ENCODE data around the gene CCDC7. TPM values are rescaled to one million over a fixed set of nuclear protein-coding genes. Genes with fewer than 3 reads are reported as not detected.
A peak's percentile ranks its signal among the peaks of the same experiment; 100 is the strongest.
"Not testable (repeated sequence)": the region's sequence is repeated elsewhere in the genome, so short reads cannot be mapped to it uniquely, and the experiment has no call there.

Gene CCDC7
- total RNA-seq, 1 experiment from 2014 or later, result 1.9 TPM

DNA sequence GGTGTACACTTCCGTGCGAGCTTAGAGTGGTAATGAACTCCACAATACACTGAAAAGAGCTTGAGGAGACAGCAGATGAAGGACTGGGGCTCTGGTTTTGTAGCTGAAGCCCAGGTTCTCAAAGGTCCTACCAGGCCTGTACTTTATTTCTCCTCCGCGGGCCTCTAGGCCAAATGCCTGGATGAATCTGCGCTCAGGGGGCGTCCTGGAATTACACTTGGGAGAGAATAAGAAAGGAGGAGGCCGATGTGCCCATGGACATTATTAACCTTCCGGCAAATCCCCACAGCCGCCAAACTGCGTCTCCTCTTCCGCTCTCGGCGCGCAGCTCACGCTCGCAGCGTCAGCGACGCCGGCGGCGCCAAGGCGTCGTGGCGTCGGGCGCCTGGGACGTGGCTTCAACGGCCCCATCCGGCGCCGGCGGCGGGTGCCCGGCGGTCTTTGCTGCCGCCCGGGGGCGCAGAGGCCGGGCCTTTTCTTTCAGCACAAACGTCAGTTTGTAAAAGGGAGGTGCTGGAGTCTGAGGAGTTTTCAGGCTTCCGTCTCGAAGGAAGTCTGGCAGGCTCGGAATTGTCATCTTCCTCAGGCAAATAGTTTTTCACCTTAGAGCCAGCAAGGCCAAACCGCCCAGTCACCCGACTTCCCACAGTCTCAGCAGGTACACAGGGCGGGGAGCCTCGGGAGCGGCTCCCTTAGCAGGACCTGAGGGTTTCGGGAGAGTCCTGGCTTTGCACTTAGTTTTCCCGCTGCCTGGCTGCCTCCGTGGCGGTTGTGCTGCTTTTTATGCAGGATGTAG is at the start of gene CCDC7 (continued):
- no peak for TF ChIP-seq AFF4 (CRISPR knock-in tag; IDR thresholded peaks at IDR 0.05; ENCODE audit: borderline replicate concordance)
- TF ChIP-seq CREM (CRISPR knock-in tag; IDR thresholded peaks at IDR 0.05), result 0 out of 2 replicates have a peak, but pooled peaks have one; percentile 53
- TF ChIP-seq, protein P1, sequence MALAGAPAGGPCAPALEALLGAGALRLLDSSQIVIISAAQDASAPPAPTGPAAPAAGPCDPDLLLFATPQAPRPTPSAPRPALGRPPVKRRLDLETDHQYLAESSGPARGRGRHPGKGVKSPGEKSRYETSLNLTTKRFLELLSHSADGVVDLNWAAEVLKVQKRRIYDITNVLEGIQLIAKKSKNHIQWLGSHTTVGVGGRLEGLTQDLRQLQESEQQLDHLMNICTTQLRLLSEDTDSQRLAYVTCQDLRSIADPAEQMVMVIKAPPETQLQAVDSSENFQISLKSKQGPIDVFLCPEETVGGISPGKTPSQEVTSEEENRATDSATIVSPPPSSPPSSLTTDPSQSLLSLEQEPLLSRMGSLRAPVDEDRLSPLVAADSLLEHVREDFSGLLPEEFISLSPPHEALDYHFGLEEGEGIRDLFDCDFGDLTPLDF (CRISPR knock-in tag; IDR thresholded peaks at IDR 0.05), result no peak
- TF ChIP-seq ZNF423 (CRISPR knock-in tag; IDR thresholded peaks at IDR 0.05), result peak; percentile 62
- no peak for TF ChIP-seq USF2 (CRISPR knock-in tag; IDR thresholded peaks at IDR 0.05)
- TF ChIP-seq, protein P2, sequence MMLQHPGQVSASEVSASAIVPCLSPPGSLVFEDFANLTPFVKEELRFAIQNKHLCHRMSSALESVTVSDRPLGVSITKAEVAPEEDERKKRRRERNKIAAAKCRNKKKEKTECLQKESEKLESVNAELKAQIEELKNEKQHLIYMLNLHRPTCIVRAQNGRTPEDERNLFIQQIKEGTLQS (CRISPR knock-in tag; conservative IDR thresholded peaks at IDR 0.05), result no peak
- no peak for TF ChIP-seq TEAD1 (CRISPR knock-in tag; IDR thresholded peaks at IDR 0.05)
- no peak for TF ChIP-seq GTF2I (CRISPR knock-in tag; conservative IDR thresholded peaks at IDR 0.05)
- no peak for TF ChIP-seq TEAD4 (CRISPR knock-in tag; IDR thresholded peaks at IDR 0.05)

DNA sequence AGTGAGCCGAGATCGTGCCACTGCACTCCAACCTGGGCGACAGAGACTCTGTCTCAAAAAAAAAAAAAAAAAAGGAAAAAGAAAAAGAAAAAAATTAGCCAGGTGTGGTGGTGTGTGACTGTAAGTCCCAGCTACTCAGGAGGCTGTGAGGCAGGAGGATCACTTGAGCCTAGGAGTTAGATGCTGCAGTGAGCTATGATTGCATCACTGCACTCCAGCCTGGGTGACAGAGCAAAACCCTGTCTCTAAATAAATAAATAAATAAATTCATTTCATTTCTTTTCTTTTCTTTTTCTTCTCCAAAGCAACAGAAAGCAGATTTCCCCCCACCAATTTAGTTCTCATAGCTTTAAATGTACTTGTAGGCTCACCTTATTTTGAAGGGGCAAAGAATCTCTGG is 48.8 kb upstream of the CCDC7 start:
- not testable (repeated sequence) for H3K27me3 Mint-ChIP-seq (ENCODE audit: low read depth); H3K9me3 Mint-ChIP-seq

DNA sequence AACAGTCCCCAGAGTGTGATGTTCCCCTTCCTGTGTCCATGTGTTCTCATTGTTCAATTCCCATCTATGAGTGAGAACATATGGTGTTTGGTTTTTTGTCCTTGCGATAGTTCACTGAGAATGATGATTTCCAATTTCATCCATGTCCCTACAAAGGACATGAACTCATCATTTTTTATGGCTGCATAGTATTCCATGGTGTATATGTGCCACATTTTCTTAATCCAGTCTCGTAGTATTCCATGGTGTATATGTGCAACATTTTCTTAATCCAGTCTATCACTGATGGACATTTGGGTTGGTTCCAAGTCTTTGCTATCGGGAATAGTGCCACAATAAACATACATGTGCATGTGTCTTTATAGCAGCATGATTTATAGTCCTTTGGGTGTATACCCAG is 46.2 kb upstream of the CCDC7 start:
- H3K36me3 Mint-ChIP-seq; ATAC-seq; H3K27ac Mint-ChIP-seq; DNase-seq (ENCODE audit: low spot score); H3K4me1 Mint-ChIP-seq; CTCF ChIA-PET; H3K9me3 Mint-ChIP-seq; H3K4me3 Mint-ChIP-seq; POLR2A ChIA-PET; H3K27me3 Mint-ChIP-seq (ENCODE audit: low read depth): not testable (repeated sequence)

More for the DNA sequence above, 48.8 kb upstream of the CCDC7 start:
- POLR2A ChIA-PET; H3K4me1 Mint-ChIP-seq; DNase-seq (ENCODE audit: low spot score); H3K27ac Mint-ChIP-seq; ATAC-seq; H3K4me3 Mint-ChIP-seq; H3K36me3 Mint-ChIP-seq: not testable (repeated sequence)
- CTCF ChIA-PET, result interaction anchor here (0.6 kb wide), 1 partner anchor 134 kb away, joined by 3 read pairs; no protein-coding TSS in a partner anchor

- H3K27me3 Mint-ChIP-seq (ENCODE audit: low read depth), result 0 out of 2 replicates have a peak, but pooled peaks cover 2% of the 10 kb centered on the region
- POLR2A ChIA-PET, result no interaction called here
- CTCF ChIA-PET, result no interaction called here
Measured at GRCh38 chr10:32400961-32401360, 45.0 kb upstream of the CCDC7 start.

More at GRCh38 chr10:32400961-32401360, 45.0 kb upstream of the CCDC7 start:
- H3K4me1 Mint-ChIP-seq, result no peaks in the 10 kb centered on the region
- DNase-seq (ENCODE audit: low spot score) (no peak), ATAC-seq (no peak)
- H3K27ac Mint-ChIP-seq, result no peak overlapping the region
- H3K9me3 Mint-ChIP-seq, result no peaks in the 10 kb centered on the region; the same call in 1 of the 2 replicates
- no peak overlapping the region for H3K4me3 Mint-ChIP-seq
- H3K36me3 Mint-ChIP-seq, result no peaks in the 10 kb centered on the region
- no peak for TF ChIP-seq ZNF416 (CRISPR knock-in tag; IDR thresholded peaks at IDR 0.05)
- TF ChIP-seq, protein P3, sequence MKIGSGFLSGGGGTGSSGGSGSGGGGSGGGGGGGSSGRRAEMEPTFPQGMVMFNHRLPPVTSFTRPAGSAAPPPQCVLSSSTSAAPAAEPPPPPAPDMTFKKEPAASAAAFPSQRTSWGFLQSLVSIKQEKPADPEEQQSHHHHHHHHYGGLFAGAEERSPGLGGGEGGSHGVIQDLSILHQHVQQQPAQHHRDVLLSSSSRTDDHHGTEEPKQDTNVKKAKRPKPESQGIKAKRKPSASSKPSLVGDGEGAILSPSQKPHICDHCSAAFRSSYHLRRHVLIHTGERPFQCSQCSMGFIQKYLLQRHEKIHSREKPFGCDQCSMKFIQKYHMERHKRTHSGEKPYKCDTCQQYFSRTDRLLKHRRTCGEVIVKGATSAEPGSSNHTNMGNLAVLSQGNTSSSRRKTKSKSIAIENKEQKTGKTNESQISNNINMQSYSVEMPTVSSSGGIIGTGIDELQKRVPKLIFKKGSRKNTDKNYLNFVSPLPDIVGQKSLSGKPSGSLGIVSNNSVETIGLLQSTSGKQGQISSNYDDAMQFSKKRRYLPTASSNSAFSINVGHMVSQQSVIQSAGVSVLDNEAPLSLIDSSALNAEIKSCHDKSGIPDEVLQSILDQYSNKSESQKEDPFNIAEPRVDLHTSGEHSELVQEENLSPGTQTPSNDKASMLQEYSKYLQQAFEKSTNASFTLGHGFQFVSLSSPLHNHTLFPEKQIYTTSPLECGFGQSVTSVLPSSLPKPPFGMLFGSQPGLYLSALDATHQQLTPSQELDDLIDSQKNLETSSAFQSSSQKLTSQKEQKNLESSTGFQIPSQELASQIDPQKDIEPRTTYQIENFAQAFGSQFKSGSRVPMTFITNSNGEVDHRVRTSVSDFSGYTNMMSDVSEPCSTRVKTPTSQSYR (CRISPR knock-in tag; IDR thresholded peaks at IDR 0.05), result no peak
- no peak for TF ChIP-seq TP53 (CRISPR knock-in tag; IDR thresholded peaks at IDR 0.05)
- TF ChIP-seq CREM (CRISPR knock-in tag; IDR thresholded peaks at IDR 0.05), result no peak
